ENCODE results near the gene HK1. TPM values are rescaled to one million over a fixed set of nuclear protein-coding genes. Genes with fewer than 3 reads are reported as not detected.
"Not testable (repeated sequence)": the region's sequence is repeated elsewhere in the genome, so short reads cannot be mapped to it uniquely, and the experiment has no call there.

Gene HK1
- total RNA-seq, 1 experiment from 2014 or later = 219 TPM

DNA sequence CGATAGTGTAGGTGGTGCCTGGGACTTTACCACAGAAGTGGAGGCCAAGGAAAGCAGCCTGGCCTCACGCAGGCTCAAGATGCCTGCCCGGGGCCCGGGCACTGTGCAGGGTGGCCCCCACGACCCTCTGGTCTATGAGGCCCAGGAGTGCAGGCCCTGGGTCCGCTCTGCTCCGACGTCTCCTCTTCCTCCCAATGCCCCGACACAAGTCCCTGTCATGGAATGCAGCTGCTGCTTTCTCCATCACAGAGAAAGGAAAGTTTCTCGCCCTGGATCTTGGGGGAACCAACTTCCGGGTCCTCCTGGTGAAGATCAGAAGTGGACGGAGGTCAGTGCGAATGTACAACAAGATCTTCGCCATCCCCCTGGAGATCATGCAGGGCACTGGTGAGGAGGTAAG, 28.3 kb upstream of the HK1 start:
- TF ChIP-seq AFF4 (CRISPR knock-in tag; IDR thresholded peaks at IDR 0.05; ENCODE audit: borderline replicate concordance) (no peak), RORB (CRISPR knock-in tag; IDR thresholded peaks at IDR 0.05) (no peak), NFE2L1 (CRISPR knock-in tag; IDR thresholded peaks at IDR 0.05) (no peak), ZBTB21 (CRISPR knock-in tag; IDR thresholded peaks at IDR 0.05; ENCODE audit: borderline replicate concordance) (no peak), FOXK1 (CRISPR knock-in tag; IDR thresholded peaks at IDR 0.05) (no peak), NR1H2 (CRISPR knock-in tag; IDR thresholded peaks at IDR 0.05) (no peak), MXD4 (CRISPR knock-in tag; IDR thresholded peaks at IDR 0.05; ENCODE audit: borderline replicate concordance) (no peak), SP1 (CRISPR knock-in tag; conservative IDR thresholded peaks at IDR 0.05) (no peak), MYBL2 (CRISPR knock-in tag; IDR thresholded peaks at IDR 0.05) (no peak), PRDM15 (CRISPR knock-in tag; IDR thresholded peaks at IDR 0.05) (no peak)
- TF ChIP-seq, protein P1, sequence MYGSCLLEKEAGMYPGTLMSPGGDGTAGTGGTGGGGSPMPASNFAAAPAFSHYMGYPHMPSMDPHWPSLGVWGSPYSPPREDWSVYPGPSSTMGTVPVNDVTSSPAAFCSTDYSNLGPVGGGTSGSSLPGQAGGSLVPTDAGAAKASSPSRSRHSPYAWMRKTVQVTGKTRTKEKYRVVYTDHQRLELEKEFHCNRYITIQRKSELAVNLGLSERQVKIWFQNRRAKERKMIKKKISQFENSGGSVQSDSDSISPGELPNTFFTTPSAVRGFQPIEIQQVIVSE (CRISPR knock-in tag; IDR thresholded peaks at IDR 0.05; ENCODE audit: borderline replicate concordance) = no peak
- TF ChIP-seq, protein P2, sequence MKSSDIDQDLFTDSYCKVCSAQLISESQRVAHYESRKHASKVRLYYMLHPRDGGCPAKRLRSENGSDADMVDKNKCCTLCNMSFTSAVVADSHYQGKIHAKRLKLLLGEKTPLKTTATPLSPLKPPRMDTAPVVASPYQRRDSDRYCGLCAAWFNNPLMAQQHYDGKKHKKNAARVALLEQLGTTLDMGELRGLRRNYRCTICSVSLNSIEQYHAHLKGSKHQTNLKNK (CRISPR knock-in tag; IDR thresholded peaks at IDR 0.05) = no peak
- TF ChIP-seq, protein P3, sequence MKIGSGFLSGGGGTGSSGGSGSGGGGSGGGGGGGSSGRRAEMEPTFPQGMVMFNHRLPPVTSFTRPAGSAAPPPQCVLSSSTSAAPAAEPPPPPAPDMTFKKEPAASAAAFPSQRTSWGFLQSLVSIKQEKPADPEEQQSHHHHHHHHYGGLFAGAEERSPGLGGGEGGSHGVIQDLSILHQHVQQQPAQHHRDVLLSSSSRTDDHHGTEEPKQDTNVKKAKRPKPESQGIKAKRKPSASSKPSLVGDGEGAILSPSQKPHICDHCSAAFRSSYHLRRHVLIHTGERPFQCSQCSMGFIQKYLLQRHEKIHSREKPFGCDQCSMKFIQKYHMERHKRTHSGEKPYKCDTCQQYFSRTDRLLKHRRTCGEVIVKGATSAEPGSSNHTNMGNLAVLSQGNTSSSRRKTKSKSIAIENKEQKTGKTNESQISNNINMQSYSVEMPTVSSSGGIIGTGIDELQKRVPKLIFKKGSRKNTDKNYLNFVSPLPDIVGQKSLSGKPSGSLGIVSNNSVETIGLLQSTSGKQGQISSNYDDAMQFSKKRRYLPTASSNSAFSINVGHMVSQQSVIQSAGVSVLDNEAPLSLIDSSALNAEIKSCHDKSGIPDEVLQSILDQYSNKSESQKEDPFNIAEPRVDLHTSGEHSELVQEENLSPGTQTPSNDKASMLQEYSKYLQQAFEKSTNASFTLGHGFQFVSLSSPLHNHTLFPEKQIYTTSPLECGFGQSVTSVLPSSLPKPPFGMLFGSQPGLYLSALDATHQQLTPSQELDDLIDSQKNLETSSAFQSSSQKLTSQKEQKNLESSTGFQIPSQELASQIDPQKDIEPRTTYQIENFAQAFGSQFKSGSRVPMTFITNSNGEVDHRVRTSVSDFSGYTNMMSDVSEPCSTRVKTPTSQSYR (CRISPR knock-in tag; IDR thresholded peaks at IDR 0.05) = no peak
- TF ChIP-seq, protein P4, sequence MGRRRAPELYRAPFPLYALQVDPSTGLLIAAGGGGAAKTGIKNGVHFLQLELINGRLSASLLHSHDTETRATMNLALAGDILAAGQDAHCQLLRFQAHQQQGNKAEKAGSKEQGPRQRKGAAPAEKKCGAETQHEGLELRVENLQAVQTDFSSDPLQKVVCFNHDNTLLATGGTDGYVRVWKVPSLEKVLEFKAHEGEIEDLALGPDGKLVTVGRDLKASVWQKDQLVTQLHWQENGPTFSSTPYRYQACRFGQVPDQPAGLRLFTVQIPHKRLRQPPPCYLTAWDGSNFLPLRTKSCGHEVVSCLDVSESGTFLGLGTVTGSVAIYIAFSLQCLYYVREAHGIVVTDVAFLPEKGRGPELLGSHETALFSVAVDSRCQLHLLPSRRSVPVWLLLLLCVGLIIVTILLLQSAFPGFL (CRISPR knock-in tag; IDR thresholded peaks at IDR 0.05; ENCODE audit: borderline replicate concordance) = no peak
- ATAC-seq (no peak), DNase-seq (ENCODE audit: low spot score) (no peak)
- no peak overlapping the region for H3K4me3 Mint-ChIP-seq
- H3K9me3 Mint-ChIP-seq = no peaks in the 10 kb centered on the region
- POLR2A ChIA-PET = no interaction called here
- H3K36me3 Mint-ChIP-seq = no peaks in the 10 kb centered on the region
- H3K4me1 Mint-ChIP-seq = peaks cover 3% of the 10 kb centered on the region
- CTCF ChIA-PET = no interaction called here
- no peak overlapping the region for H3K27ac Mint-ChIP-seq
- no peaks in the 10 kb centered on the region for H3K27me3 Mint-ChIP-seq (ENCODE audit: low read depth)

DNA sequence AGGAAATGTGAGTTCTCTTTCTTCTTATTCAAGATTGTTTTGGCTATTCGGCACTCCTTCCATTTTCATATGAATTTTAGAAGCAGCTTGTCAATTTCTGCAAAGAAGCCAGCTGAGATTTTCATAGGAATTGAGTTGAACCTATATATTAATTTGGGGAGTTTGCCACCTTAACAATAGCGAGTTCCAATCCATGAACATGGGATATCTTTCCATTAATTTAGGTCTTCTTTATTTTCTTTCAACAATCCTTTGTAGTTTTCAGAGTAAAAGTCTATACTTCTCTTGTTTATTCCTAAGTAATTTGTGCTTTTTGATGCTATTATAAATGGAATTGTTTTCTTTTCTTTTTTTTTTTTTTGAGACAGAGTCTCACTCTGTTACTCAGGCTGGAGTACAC, 26.9 kb upstream of the HK1 start:
- H3K36me3 Mint-ChIP-seq; H3K27me3 Mint-ChIP-seq (ENCODE audit: low read depth); CTCF ChIA-PET; H3K4me1 Mint-ChIP-seq; H3K9me3 Mint-ChIP-seq; DNase-seq (ENCODE audit: low spot score); H3K4me3 Mint-ChIP-seq; POLR2A ChIA-PET; H3K27ac Mint-ChIP-seq; ATAC-seq: not testable (repeated sequence)
